ENCODE results near the gene NODAL. TPM values are rescaled to one million over a fixed set of nuclear protein-coding genes. Genes with fewer than 3 reads are reported as not detected.

Gene NODAL
- total and polyA plus RNA-seq, 2 of the 4 experiments (the other 2 are of a cell fraction), result not detected

DNA sequence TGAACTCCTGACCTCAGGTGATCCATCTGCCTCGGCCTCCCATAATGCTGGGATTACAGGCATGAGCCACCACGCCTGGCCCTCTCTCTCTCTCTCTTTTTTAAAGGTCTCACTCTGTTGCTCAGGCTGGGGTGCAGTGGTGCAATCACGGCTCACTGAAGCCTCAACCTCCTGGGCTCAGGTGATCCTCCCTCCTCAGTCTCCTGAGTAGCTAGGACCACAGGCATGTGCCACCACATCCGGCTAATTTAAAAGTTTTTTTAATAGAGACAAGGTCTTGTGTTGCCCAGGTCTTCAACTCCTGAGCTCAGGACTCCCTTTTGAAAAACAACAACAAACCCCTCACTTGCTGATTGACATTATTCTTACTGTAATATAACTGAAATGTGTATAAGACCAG lies 48.7 kb upstream of the NODAL start:
- Histone ChIP-seq H2AFZ (replicated peaks; ENCODE audit: low read length, poor library complexity) (no peak overlapping the region), H3K27ac (ENCODE audit: insufficient read depth, low read length) (no peak overlapping the region), H2BK15ac (ENCODE audit: low read depth, low read length) (no peak overlapping the region), H2BK5ac (ENCODE audit: low read depth, low read length, poor library complexity, severe bottlenecking) (no peak overlapping the region), H3K23ac (ENCODE audit: low read depth, low read length) (no peak overlapping the region), H4K5ac (ENCODE audit: low read depth, low read length) (no peak overlapping the region), H4K91ac (ENCODE audit: insufficient read depth, low read depth, low read length) (no peak overlapping the region), H3K79me1 (ENCODE audit: low read depth in 1 of 2, low read length in 2 of 2) (no peaks in the 10 kb centered on the region), H3K4me3 (ENCODE audit: insufficient read depth, low read depth, low read length) (no peak overlapping the region), H2BK20ac (ENCODE audit: low read depth, low read length) (no peak overlapping the region), H3K9me1 (ENCODE audit: insufficient read depth, low read length) (no peaks in the 10 kb centered on the region), H2AK5ac (ENCODE audit: low read depth, low read length) (no peak overlapping the region), H3K27me3 (ENCODE audit: control insufficient read depth, insufficient read depth, low read length) (peaks cover 31% of the 10 kb centered on the region), H2AK9ac (replicated peaks; ENCODE audit: low read depth, low read length, poor library complexity) (no peak overlapping the region), H4K20me1 (ENCODE audit: insufficient read depth, low read length) (no peaks in the 10 kb centered on the region), H3K9me3 (ENCODE audit: control insufficient read depth, insufficient read depth, low read length) (no peaks in the 10 kb centered on the region), H3K14ac (replicated peaks; ENCODE audit: low read depth, low read length) (no peak overlapping the region), H3K18ac (ENCODE audit: low read depth, low read length) (no peak overlapping the region), H3K4me2 (ENCODE audit: low read depth, low read length) (no peak overlapping the region), H3K4me1 (ENCODE audit: control insufficient read depth, insufficient read depth, low read length) (no peaks in the 10 kb centered on the region), H3K9ac (ENCODE audit: low read depth, low read length) (no peak overlapping the region), H2BK120ac (ENCODE audit: low read depth, low read length) (no peak overlapping the region), H3K4ac (ENCODE audit: low read depth, low read length) (no peak overlapping the region), H3K36me3 (ENCODE audit: control insufficient read depth, insufficient read depth, low read length) (no peaks in the 10 kb centered on the region), H3K56ac (ENCODE audit: extremely low read depth, insufficient read depth, low read length) (no peak overlapping the region), H4K8ac (ENCODE audit: low read depth in 2 of 2, low read length in 2 of 2) (no peak overlapping the region)
- ChIA-PET CTCF (interaction anchor here (0.7 kb wide), 1 partner anchor 757 kb away, joined by 3 read pairs; no protein-coding TSS in a partner anchor), POLR2A (ENCODE audit: unreplicated experiment) (no interaction called here)
- ATAC-seq (ENCODE audit: low read depth) (no peak), DNase-seq (no peak)
- dilution Hi-C loops (cut with HindIII; ENCODE audit: low sequenced_read_pairs, unreplicated experiment), result no loop called here
- TF ChIP-seq, protein P1, sequence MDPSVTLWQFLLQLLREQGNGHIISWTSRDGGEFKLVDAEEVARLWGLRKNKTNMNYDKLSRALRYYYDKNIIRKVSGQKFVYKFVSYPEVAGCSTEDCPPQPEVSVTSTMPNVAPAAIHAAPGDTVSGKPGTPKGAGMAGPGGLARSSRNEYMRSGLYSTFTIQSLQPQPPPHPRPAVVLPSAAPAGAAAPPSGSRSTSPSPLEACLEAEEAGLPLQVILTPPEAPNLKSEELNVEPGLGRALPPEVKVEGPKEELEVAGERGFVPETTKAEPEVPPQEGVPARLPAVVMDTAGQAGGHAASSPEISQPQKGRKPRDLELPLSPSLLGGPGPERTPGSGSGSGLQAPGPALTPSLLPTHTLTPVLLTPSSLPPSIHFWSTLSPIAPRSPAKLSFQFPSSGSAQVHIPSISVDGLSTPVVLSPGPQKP (IDR thresholded peaks at IDR 0.05; ENCODE audit: borderline replicate concordance, low read depth, low read length), result no peak
- TF ChIP-seq RFX5 (IDR thresholded peaks at IDR 0.05; ENCODE audit: low read depth, low read length) (no peak), RCOR1 (IDR thresholded peaks at IDR 0.05; ENCODE audit: insufficient replicate concordance, low read length) (no peak), RAD21 (IDR thresholded peaks at IDR 0.05; ENCODE audit: low read length) (no peak), FOS (IDR thresholded peaks at IDR 0.05; ENCODE audit: low read depth, low read length) (no peak), NFE2L2 (IDR thresholded peaks at IDR 0.05; ENCODE audit: low read depth, low read length) (no peak), CHD1 (IDR thresholded peaks at IDR 0.05; ENCODE audit: low read depth, low read length) (no peak), SMC3 (IDR thresholded peaks at IDR 0.05; ENCODE audit: low read depth, low read length) (no peak), CEBPB (IDR thresholded peaks at IDR 0.05; ENCODE audit: low read depth, low read length) (no peak), POLR2A (IDR thresholded peaks at IDR 0.05; ENCODE audit: low read depth, low read length) (no peak)
- TF ChIP-seq, protein P2, sequence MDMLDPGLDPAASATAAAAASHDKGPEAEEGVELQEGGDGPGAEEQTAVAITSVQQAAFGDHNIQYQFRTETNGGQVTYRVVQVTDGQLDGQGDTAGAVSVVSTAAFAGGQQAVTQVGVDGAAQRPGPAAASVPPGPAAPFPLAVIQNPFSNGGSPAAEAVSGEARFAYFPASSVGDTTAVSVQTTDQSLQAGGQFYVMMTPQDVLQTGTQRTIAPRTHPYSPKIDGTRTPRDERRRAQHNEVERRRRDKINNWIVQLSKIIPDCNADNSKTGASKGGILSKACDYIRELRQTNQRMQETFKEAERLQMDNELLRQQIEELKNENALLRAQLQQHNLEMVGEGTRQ (IDR thresholded peaks at IDR 0.05; ENCODE audit: low read depth, low read length), result no peak
- TF ChIP-seq, protein P3, sequence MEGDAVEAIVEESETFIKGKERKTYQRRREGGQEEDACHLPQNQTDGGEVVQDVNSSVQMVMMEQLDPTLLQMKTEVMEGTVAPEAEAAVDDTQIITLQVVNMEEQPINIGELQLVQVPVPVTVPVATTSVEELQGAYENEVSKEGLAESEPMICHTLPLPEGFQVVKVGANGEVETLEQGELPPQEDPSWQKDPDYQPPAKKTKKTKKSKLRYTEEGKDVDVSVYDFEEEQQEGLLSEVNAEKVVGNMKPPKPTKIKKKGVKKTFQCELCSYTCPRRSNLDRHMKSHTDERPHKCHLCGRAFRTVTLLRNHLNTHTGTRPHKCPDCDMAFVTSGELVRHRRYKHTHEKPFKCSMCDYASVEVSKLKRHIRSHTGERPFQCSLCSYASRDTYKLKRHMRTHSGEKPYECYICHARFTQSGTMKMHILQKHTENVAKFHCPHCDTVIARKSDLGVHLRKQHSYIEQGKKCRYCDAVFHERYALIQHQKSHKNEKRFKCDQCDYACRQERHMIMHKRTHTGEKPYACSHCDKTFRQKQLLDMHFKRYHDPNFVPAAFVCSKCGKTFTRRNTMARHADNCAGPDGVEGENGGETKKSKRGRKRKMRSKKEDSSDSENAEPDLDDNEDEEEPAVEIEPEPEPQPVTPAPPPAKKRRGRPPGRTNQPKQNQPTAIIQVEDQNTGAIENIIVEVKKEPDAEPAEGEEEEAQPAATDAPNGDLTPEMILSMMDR (conservative IDR thresholded peaks at IDR 0.05; ENCODE audit: low read depth, low read length), result no peak
- WGBS, 2 experiments (ENCODE audit: extremely low coverage in 2 of 2, insufficient read length in 1 of 2), result 51% methylated on average over 2 of the region's 4 CpGs; no CpG with 5 or more reads in 1 of the 2 experiments
- no TSS peak for BruUV-seq (replicated peaks)
- in situ Hi-C loops (cut with MboI; ENCODE audit: low sequenced_read_pairs), result no loop called here
- intact Hi-C loops (cut with micrococcal nuclease), result no loop called here

All from IMR-90 (cell line).